GM12873 (cell line): ENCODE data around the gene PCP4L1.

Experiments
- TF ChIP-seq, protein P1 (sequence below): IDR thresholded peaks from 2 replicates; pipeline ENCODE4 v1.5.1; 2012; ENCODE audit warnings: low read depth, mild to moderate bottlenecking, moderate library complexity, low read length, control low read depth; ENCODE audit not compliant: insufficient read depth; ENCODE audit errors: missing control alignments

PCP4L1 gene

DNA sequence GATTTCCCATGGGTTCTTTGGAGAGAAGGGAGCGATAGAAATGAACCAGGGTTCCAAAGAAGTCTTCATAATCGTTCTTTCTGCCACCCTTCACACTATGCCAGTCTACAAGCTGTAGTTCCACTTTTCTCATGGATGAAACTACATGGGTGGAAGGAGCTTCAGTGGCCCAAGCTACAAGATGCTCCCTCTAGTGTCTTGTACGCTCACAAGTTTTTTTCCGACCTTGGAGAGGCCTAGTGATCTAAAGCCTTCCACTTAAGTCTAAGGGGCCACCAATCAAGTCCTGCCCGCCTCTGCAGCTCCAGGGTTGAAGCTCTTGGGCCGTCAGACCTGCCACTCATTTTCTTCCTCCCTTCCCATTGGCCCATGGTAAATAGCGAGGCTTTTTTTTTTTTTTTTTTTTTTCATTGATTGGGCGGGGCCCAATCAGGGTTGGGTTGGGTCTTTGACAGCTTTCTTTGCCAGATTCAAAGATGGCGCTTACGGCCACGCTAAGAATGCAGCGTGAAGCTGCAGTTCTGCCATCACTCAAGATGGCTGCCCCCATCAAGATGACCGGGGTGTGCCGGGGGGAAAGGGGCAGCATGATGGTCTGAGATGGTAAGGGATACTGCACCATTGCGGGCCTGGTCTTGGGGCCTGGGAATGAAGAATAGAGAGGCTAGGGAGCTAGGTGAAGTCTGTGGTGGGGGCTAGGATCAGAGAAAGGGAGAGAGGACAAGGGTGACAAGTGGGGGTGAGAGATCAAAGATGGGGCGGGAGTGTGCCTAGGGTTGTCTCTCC, 32.8 kb upstream of the PCP4L1 start, which contains the start of gene TOMM40L:
Gene TOMM40L, plus strand, starts transcription at position 527 of the 786 bp plus-strand sequence. CDS start 430 bp downstream, outside the sequence.
- TF ChIP-seq, protein P1, sequence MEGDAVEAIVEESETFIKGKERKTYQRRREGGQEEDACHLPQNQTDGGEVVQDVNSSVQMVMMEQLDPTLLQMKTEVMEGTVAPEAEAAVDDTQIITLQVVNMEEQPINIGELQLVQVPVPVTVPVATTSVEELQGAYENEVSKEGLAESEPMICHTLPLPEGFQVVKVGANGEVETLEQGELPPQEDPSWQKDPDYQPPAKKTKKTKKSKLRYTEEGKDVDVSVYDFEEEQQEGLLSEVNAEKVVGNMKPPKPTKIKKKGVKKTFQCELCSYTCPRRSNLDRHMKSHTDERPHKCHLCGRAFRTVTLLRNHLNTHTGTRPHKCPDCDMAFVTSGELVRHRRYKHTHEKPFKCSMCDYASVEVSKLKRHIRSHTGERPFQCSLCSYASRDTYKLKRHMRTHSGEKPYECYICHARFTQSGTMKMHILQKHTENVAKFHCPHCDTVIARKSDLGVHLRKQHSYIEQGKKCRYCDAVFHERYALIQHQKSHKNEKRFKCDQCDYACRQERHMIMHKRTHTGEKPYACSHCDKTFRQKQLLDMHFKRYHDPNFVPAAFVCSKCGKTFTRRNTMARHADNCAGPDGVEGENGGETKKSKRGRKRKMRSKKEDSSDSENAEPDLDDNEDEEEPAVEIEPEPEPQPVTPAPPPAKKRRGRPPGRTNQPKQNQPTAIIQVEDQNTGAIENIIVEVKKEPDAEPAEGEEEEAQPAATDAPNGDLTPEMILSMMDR = peak; percentile 75

- TF ChIP-seq, protein P1 = no peak
Observed at GRCh38 chr1:161226320-161226711, 32.2 kb upstream of the PCP4L1 start.

DNA sequence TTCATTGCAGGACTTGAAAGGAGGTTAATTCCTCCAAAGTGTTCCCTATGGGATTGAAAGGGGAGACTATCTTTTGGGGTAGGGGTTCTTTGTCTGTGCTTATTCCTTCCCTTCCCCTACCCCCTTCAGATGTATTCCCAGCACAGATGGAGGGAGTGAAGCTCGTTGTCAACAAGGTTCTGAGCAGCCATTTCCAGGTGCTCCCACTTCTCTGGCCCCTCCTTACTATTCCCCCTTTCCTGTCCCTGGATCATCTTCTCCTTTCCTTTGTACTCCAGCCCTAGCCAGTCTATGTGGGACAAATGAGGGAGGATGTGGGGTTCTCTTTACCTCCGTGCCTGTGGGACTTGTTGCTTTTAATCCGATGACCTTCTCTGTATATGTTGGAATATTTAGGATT, 31.8 kb upstream of the PCP4L1 start:
- TF ChIP-seq, protein P1 = no peak

DNA sequence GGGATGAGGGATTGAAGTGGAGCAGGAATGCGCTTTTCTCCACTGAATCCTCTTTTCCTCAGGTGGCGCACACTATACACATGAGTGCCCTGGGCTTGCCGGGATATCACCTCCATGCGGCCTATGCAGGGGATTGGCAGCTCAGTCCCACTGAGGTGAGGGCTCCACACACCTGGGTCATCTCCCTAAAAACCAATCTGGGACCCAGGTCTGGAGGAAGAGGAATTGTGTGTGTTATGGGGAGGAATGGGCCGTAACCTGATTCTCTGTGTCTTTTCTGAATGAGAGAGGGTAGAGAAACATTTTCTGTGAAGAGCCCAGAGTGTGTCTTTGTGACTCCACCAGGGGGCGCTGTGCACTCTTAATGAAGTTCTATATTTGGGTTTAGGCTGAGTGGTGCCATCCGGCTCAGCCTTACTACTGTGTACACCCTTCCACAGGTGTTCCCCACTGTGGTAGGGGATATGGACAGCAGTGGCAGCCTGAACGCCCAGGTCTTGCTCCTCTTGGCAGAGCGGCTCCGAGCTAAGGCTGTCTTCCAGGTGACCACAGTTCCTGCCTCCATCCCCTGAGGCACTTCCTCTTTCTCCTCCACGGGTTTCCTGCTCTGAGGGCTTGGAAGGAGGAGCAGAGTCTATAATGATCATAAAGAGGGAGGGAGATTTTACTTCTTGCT, 31.2 kb upstream of the PCP4L1 start:
- TF ChIP-seq, protein P1 = peak; percentile 87

DNA sequence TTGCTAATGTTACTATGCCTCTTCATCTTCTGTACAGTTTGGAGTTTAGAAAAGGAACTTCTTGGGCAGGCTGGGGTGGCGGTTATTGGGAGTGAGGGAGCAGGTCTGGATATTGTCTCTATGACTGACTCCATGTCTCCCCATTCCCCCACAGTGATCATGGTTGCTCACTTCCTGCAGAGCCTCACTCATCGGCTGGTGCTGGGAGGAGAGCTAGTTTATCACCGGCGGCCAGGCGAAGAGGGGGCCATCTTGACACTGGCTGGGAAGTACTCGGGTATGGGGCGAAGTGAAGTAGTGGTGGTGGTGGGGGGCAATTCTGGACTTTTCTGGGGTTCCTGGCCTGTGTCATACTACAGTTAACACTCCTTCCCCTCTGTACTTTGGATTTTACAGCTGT, 30.5 kb upstream of the PCP4L1 start:
- TF ChIP-seq, protein P1 = no peak

DNA sequence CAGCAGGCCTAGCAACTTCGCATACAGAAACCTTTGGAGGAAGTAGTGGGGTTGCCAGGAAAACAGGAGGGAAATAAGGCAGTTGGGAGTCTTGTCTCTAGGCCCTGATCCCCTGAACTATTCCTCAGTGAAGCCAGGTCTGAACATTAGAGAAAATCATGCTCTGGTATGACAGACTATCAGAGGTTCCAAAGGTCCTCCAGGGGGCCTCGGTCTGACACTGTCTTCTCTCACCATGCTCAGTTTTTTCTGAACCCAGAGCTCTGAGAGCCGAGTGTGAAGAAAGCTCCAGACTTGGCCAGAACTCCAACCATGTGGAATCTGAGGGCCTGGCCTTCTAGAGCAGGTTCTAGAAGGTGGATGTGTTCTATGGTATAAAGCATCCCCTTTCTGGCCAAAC, 28.6 kb upstream of the PCP4L1 start:
- TF ChIP-seq, protein P1 = peak; percentile 25

DNA sequence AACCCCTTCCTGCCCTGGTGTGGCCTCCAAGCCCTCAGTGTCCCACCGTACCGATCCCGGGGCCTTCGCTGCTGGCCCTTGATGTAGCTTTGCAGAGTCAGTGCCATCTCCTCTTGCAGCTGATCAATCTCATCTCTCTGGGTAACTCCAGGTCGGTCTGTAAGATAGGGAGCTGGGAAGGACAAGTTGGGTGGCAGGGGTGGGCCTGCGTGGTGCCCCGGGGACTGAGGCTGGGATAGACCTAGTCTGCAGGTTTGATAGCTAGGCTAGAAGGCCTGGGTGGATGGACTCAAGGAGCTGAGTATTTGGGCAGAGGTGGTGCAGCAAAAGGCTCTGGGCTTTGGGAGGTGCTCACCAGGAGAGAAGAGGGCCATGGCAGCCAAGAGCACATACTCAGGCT, 27.8 kb upstream of the PCP4L1 start:
- TF ChIP-seq, protein P1 = no peak
